NCI-H226 (cell line): ENCODE data around the gene ASAH2.
A peak's percentile ranks its signal among the peaks of the same experiment; 100 is the strongest.
"Not testable (repeated sequence)": the region's sequence is repeated elsewhere in the genome, so short reads cannot be mapped to it uniquely, and the experiment has no call there.

Source experiments
- DNase-seq: peaks from one replicate; pipeline ENCODE4 v3.0.0-alpha.2; 2015

ASAH2 gene

GRCh38 chr10:50251394-50251793 lies at the start of gene ASAH2:
ASAH2 (minus strand) TSS chr10:50251516; CDS start chr10:50248610, 2,906 bp downstream.
- no peak for DNase-seq

- no peak for DNase-seq
Observed at GRCh38 chr10:50299948-50300669, 48.8 kb upstream of the ASAH2 start.

- DNase-seq, result no peak
Observed at GRCh38 chr10:50295367-50295766, 44.1 kb upstream of the ASAH2 start.

GRCh38 chr10:50294582-50294981 lies 43.3 kb upstream of the ASAH2 start:
- DNase-seq, result no peak

GRCh38 chr10:50293513-50294313 lies 42.4 kb upstream of the ASAH2 start:
- no peak for DNase-seq

- no peak for DNase-seq
Observed at GRCh38 chr10:50291261-50291850, 40.0 kb upstream of the ASAH2 start.

GRCh38 chr10:50289196-50289595 lies 37.9 kb upstream of the ASAH2 start:
- no peak for DNase-seq

- no peak for DNase-seq
Observed at GRCh38 chr10:50286996-50287803, 35.9 kb upstream of the ASAH2 start.

- DNase-seq, result no peak
Observed at GRCh38 chr10:50286517-50286916, 35.2 kb upstream of the ASAH2 start.

GRCh38 chr10:50281967-50282522 lies 30.7 kb upstream of the ASAH2 start:
- DNase-seq, result no peak

GRCh38 chr10:50281210-50281966 lies 30.1 kb upstream of the ASAH2 start:
- DNase-seq, result no peak

- DNase-seq, result no peak
Observed at GRCh38 chr10:50280049-50280841, 28.9 kb upstream of the ASAH2 start.

- peak; percentile 27 for DNase-seq
Observed at GRCh38 chr10:50279489-50279888, 28.2 kb upstream of the ASAH2 start.

- no peak for DNase-seq
Observed at GRCh38 chr10:50275650-50276235, 24.4 kb upstream of the ASAH2 start.

GRCh38 chr10:50272531-50272930 lies 21.2 kb upstream of the ASAH2 start:
- no peak for DNase-seq

GRCh38 chr10:50271564-50272250 lies 20.4 kb upstream of the ASAH2 start:
- DNase-seq, result no peak

GRCh38 chr10:50267877-50268276 lies 16.6 kb upstream of the ASAH2 start:
- DNase-seq, result not testable (repeated sequence)

GRCh38 chr10:50262625-50263024 lies 11.3 kb upstream of the ASAH2 start:
- not testable (repeated sequence) for DNase-seq

GRCh38 chr10:50260791-50261281 lies 9.5 kb upstream of the ASAH2 start:
- DNase-seq, result no peak

GRCh38 chr10:50254479-50254878 lies 3.2 kb upstream of the ASAH2 start:
- DNase-seq, result no peak
